Measurements from ENCODE around the gene MTURN.

MTURN gene

DNA sequence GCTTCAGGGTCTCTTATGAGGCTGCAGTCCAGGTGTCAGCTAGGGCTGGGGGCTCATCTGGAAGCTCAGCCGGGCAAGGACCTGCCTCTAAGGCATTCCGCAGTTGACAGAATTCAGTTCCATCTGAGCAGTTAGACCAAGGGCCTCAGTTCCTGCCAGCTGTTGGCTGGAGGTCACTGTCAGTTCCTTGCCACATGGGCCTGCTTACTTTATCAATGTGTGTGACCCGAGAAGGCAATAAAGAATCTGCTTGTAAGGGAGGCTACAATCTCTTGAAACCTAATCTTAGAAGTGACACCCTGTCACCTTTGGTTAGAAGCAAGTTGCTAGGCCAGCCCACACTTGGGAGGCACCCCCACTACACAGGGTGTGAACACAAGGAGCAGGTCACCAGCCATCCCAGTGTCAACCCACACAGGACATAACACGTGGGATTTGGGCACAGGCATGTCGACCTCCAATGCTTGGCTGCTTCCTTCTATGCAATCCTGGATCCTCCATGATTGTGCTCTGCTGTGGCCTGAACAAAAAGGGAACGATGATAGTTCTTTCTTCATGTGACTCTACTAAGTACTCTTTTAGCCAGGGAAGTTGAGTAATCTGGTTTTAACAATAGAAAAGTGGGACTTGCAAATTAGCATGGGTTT is 41.8 kb downstream of the MTURN start:
- Histone ChIP-seq H3K4me1 (peaks cover 56% of the 10 kb centered on the region), H3K27me3 (no peaks in the 10 kb centered on the region), H3K9me3 (no peaks in the 10 kb centered on the region), H4K20me1 (no peaks in the 10 kb centered on the region), H3K36me3 (no peaks in the 10 kb centered on the region), H3K27ac (peak overlapping the region; percentile 44; the same call in 1 of the 2 replicates), H3K9ac (no peak overlapping the region; the same call in 1 of the 2 replicates), H3K4me2 (peak overlapping the region; percentile 69), H3K4me3 (no peak overlapping the region)
- no peak for TF ChIP-seq Cebpa-rat (IDR thresholded peaks at IDR 0.05)

DNA sequence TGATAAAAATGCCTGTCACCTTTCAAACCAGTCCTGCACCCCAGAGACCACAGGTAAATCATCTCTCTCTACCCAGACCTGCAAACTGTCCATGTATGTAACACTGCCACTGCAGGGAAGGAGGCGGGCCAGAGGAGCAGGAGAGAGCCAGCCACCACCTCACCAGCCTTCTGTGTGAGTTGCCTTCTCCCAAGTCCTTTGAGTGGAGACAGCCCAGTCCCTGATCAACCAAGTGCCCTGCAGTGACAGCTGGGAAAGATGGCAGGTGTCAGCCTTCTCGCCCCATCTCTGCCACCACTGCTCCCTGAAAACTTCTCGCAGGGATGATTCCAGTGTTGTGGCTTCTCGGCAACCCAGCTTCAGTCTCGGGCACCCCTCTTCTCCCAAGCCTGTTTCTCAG is 42.4 kb downstream of the MTURN start:
- Histone ChIP-seq H4K20me1 (no peaks in the 10 kb centered on the region), H3K27me3 (no peaks in the 10 kb centered on the region), H3K4me2 (peak overlapping the region; percentile 69), H3K9ac (no peak overlapping the region), H3K9me3 (no peaks in the 10 kb centered on the region), H3K4me3 (no peak overlapping the region), H3K4me1 (peaks cover 56% of the 10 kb centered on the region), H3K36me3 (no peaks in the 10 kb centered on the region), H3K27ac (peak overlapping the region; percentile 44; the same call in 1 of the 2 replicates)
- no peak for TF ChIP-seq Cebpa-rat (IDR thresholded peaks at IDR 0.05)

DNA sequence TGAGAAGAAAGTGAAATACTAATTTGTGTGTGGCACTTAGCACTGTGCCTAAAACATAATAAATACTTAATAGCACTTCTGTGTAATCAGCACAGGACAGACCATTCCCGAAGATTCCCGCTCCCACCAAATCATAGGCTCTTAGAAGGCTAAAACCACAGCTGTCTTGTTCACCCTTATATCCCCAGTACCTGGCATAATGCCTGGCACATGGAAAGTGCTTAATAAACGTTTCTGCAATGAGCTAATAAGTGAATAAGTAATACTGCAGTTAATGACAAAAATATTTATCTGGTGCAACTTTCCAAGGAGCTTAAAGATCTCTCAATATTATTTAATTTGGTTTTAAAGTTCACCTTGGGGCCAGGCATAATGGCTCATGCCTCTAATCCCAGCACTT is 43.2 kb downstream of the MTURN start:
- Histone ChIP-seq H3K36me3 (no peaks in the 10 kb centered on the region), H3K4me2 (no peak overlapping the region), H3K9ac (no peak overlapping the region)

DNA sequence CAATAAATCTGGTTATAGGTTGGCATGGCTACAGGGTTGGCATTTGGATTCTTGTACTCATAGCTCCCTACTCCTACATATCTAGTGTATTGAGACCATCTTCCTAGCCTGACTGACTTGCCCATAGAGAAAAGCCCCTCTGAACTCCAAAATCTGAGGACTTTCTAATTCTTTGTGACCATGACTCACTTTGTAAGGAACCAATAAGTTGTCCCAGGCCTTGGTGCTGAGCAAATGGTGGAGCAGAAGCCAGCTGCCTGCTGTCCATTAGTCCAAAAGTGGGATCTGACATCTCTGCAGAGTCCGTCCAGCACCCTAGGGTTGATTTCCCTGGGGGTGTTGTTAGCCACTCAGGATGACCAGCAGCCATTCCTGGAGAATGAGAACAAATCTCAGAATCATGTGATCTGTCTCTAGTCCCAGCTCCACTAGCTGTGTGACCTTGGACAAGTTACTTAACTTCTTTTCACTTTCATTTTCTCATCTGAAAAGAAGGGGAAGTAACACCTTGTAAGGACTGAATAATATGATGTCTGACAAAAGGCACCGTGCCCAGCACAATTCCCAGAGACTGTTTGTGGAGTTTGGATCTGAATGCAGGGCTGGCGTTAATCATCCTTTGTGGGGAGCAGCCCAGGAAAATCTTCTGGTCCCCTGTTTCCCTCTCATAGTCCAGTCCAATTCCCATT is 44.1 kb downstream of the MTURN start:
- Histone ChIP-seq H3K4me1 (peaks cover 41% of the 10 kb centered on the region), H3K36me3 (no peaks in the 10 kb centered on the region), H3K27ac (no peak overlapping the region), H3K27me3 (no peaks in the 10 kb centered on the region), H3K9me3 (0 out of 2 replicates have a peak, but pooled peaks cover 3% of the 10 kb centered on the region), H3K4me3 (no peak overlapping the region), H3K9ac (no peak overlapping the region), H4K20me1 (no peaks in the 10 kb centered on the region), H3K4me2 (no peak overlapping the region)
- TF ChIP-seq Cebpa-rat (IDR thresholded peaks at IDR 0.05) = no peak

More for the DNA sequence above, 43.2 kb downstream of the MTURN start:
- H3K4me3 ChIP-seq = no peak overlapping the region
- H4K20me1 ChIP-seq = no peaks in the 10 kb centered on the region
- TF ChIP-seq Cebpa-rat (IDR thresholded peaks at IDR 0.05) = no peak
- H3K27ac ChIP-seq = no peak overlapping the region
- peaks cover 50% of the 10 kb centered on the region for H3K4me1 ChIP-seq
- no peaks in the 10 kb centered on the region for H3K27me3 ChIP-seq
- H3K9me3 ChIP-seq = no peaks in the 10 kb centered on the region

DNA sequence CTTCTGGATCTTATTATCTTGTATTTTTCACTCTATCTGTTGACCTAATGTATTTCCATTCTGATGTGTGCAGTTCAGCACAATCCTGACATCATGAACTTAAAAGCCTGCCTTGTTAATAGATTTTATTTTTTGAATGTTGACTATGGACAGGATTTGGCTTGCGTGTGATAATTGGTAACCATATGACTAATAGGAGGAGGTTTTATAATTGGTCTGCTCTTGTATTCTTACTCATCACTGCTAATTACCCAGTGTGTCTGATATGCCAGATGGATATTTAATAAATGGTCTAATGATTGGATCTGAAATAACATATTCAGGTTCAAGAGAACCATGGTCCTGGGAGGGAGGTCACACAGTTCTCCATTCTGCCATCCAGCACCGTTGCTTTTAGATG is 45.9 kb downstream of the MTURN start:
- H3K4me2 ChIP-seq = no peak overlapping the region
- peaks cover 25% of the 10 kb centered on the region for H3K4me1 ChIP-seq
- TF ChIP-seq Cebpa-rat (IDR thresholded peaks at IDR 0.05) = no peak
- H3K9me3 ChIP-seq = 0 out of 2 replicates have a peak, but pooled peaks cover 3% of the 10 kb centered on the region
- no peaks in the 10 kb centered on the region for H3K36me3 ChIP-seq
- no peak overlapping the region for H3K4me3 ChIP-seq
- H3K9ac ChIP-seq = no peak overlapping the region
- H4K20me1 ChIP-seq = no peaks in the 10 kb centered on the region
- H3K27ac ChIP-seq = no peak overlapping the region
- H3K27me3 ChIP-seq = no peaks in the 10 kb centered on the region

DNA sequence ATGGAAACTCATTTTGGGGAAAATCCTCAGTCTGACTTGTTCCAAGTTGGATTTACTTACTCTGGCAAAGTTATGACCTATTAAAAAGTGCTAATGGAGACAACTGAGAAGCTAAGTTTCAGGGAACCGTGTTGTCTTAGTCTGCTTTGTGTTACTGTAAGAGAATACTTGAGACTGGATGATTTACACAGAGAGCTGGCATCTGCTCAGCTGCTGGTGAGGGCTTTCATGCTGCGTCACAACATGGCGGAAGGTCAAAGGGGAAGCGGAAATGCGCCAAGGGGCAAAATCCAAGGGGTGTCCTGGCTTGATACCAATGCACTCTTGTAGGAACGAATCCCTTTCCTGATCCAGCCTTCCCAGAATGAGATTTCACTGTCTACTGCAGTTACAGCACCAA is 46.4 kb downstream of the MTURN start:
- H3K4me1 ChIP-seq = peaks cover 20% of the 10 kb centered on the region
- no peak for TF ChIP-seq Cebpa-rat (IDR thresholded peaks at IDR 0.05)
- H3K4me2 ChIP-seq = no peak overlapping the region
- H3K9me3 ChIP-seq = peaks cover 5% of the 10 kb centered on the region
- no peak overlapping the region for H3K27ac ChIP-seq
- H4K20me1 ChIP-seq = no peaks in the 10 kb centered on the region
- no peak overlapping the region for H3K4me3 ChIP-seq
- no peaks in the 10 kb centered on the region for H3K36me3 ChIP-seq
- no peak overlapping the region for H3K9ac ChIP-seq
- H3K27me3 ChIP-seq = no peaks in the 10 kb centered on the region

DNA sequence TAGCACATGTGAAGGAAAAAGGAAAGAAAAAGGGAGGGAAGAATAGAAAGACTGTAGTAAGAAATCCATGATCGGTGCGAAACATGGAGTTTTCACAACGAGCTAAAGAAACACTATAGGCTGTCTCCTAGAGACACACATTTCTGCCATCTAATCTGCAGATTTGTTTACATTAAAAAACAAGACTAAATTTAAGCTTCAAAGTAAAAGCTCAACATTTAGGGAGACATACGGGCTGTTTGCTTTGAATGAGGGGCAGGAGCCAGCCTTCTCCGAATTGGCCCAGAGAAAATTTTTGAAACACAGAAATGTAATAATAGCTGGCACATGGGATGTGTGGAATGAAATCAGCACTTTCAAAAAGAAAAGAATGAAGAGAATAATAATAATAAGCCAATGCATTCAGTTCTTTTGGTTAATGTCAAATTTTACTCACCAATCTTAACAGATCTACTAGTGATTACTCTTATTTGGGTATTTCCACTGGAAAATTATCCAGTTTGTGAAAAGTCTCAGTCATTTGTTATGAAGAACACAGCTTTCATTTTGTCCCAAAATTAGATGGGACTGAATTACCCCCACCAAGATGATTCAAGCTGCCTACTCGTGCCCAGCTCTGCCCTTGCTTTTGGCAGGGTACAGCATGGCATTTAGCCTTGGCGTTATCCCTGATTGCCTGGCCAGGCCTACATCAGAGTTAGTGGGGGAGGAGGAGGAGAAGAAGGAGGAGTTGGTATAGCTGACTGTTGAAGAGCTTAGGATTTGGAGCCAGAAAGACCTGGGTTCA is 47.1 kb downstream of the MTURN start:
- Histone ChIP-seq H4K20me1 (no peaks in the 10 kb centered on the region), H3K4me1 (peaks cover 13% of the 10 kb centered on the region), H3K27ac (no peak overlapping the region), H3K9ac (no peak overlapping the region), H3K36me3 (no peaks in the 10 kb centered on the region), H3K4me2 (no peak overlapping the region), H3K9me3 (peaks cover 12% of the 10 kb centered on the region), H3K27me3 (no peaks in the 10 kb centered on the region), H3K4me3 (no peak overlapping the region)
- no peak for TF ChIP-seq Cebpa-rat (IDR thresholded peaks at IDR 0.05)

DNA sequence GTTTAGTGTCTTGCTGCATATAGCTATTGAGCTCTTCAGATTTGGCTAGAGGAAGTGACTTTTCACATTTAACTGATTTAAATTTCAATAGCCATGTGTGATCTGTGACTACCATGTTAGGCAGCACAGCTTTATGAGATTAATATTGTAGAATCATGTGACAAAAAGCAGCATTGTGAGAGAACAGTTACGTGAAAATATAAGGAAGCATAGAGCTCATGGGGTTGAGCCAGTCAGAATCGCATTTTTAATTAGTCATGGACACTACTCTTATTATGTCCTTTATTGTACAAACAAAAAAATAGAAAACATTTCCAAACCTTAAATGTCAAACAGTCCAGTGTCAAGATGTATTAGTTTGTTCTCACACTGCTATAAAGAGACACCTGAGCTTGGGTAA is 48.0 kb downstream of the MTURN start:
- Histone ChIP-seq H3K36me3 (no peaks in the 10 kb centered on the region), H3K9me3 (peaks cover 21% of the 10 kb centered on the region), H3K4me2 (no peak overlapping the region), H4K20me1 (no peaks in the 10 kb centered on the region), H3K4me1 (peaks cover 8% of the 10 kb centered on the region; the same call in 1 of the 2 replicates), H3K9ac (no peak overlapping the region), H3K4me3 (no peak overlapping the region), H3K27ac (no peak overlapping the region), H3K27me3 (no peaks in the 10 kb centered on the region)
- no peak for TF ChIP-seq Cebpa-rat (IDR thresholded peaks at IDR 0.05)

DNA sequence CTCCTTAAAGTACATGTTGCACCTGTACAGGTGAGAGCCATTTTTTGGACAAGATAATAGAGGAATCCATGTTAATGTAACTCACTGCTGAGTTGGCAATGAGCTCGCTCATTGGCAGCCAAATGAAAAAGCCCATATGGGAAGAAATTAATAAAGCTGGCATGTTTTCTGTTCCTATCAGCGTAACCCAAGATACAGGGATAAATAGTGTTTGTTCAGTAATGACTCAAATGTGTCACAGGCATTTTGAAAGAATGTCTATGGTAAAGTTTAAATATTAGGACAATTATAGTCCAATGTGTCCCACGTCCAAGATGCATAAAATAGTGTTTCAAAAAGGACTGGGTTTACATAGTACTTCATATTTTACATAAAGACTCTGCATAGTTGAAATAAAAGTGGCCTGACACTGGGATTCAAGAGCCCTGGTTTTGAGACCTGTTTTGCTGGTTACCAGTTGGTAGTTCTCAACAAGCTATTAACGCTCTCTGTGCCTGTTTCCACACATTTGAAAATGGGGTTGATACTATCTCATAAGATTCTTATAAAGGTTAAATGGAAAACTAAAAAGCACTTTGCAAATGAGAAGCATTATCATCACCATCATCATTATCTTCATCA is 49.1 kb downstream of the MTURN start:
- H3K4me2 ChIP-seq = no peak overlapping the region
- no peak overlapping the region for H3K9ac ChIP-seq
- no peak for TF ChIP-seq Cebpa-rat (IDR thresholded peaks at IDR 0.05)
- no peaks in the 10 kb centered on the region for H4K20me1 ChIP-seq
- H3K36me3 ChIP-seq = no peaks in the 10 kb centered on the region
- no peak overlapping the region for H3K4me3 ChIP-seq
- H3K9me3 ChIP-seq = peaks cover 32% of the 10 kb centered on the region
- H3K4me1 ChIP-seq = peaks cover 3% of the 10 kb centered on the region; the same call in 1 of the 2 replicates
- no peak overlapping the region for H3K27ac ChIP-seq
- no peaks in the 10 kb centered on the region for H3K27me3 ChIP-seq
